ENCODE measurements around the gene PNPO. TPM values are rescaled to one million over a fixed set of nuclear protein-coding genes. Genes with fewer than 3 reads are reported as not detected.
A peak's percentile ranks its signal among the peaks of the same experiment; 100 is the strongest.
"Not testable (repeated sequence)": the region's sequence is repeated elsewhere in the genome, so short reads cannot be mapped to it uniquely, and the experiment has no call there.

Gene PNPO
- total RNA-seq, 2 donors from 2014 or later, result 27.8 to 55.4 TPM

GRCh38 chr17:47929218-47930000, 12.0 kb upstream of the PNPO start:
- no peak overlapping the region for H3K27ac ChIP-seq
- DNase-seq, result no peak
- no peaks in the 10 kb centered on the region for H3K4me1 ChIP-seq
- no peaks in the 10 kb centered on the region for H3K9me3 ChIP-seq
- WGBS, 2 donors, result 74 to 75% methylated on average over 7 to 10 of the region's 10 CpGs
- H3K36me3 ChIP-seq (replicated peaks in 1 of 2; ENCODE audit: insufficient read depth in 1 of 2, low read depth in 2 of 2), result peaks cover 7 to 8% of the 10 kb centered on the region in 2 donors
- ATAC-seq, result no peak
- H3K27me3 ChIP-seq, result no peaks in the 10 kb centered on the region
- no peak overlapping the region for H3K4me3 ChIP-seq
- intact Hi-C loops (cut with DNase I), result no loop called here
- TF ChIP-seq CTCF (IDR thresholded peaks at IDR 0.05) (no peak), POLR2A (IDR thresholded peaks at IDR 0.05) (no peak)

- no peak for ATAC-seq
- WGBS, 2 donors, result 74 to 75% methylated on average over 4 of the region's 4 CpGs
- Histone ChIP-seq H3K36me3 (replicated peaks in 1 of 2; ENCODE audit: insufficient read depth in 1 of 2, low read depth in 2 of 2) (no peaks in the 10 kb centered on the region), H3K27ac (no peak overlapping the region), H3K4me1 (no peaks in the 10 kb centered on the region), H3K4me3 (no peak overlapping the region), H3K27me3 (no peaks in the 10 kb centered on the region), H3K9me3 (no peaks in the 10 kb centered on the region)
- intact Hi-C loops (cut with DNase I), result no loop called here
- no peak for TF ChIP-seq CTCF (IDR thresholded peaks at IDR 0.05)
- no peak for TF ChIP-seq POLR2A (IDR thresholded peaks at IDR 0.05)
- no peak for DNase-seq
Measured at GRCh38 chr17:47931848-47932247, 9.5 kb upstream of the PNPO start.

- no peak for TF ChIP-seq CTCF (IDR thresholded peaks at IDR 0.05)
- Histone ChIP-seq H3K4me1 (no peaks in the 10 kb centered on the region), H3K27ac (no peak overlapping the region), H3K4me3 (no peak overlapping the region), H3K9me3 (no peaks in the 10 kb centered on the region), H3K27me3 (no peaks in the 10 kb centered on the region), H3K36me3 (replicated peaks in 1 of 2; ENCODE audit: insufficient read depth in 1 of 2, low read depth in 2 of 2) (no peaks in the 10 kb centered on the region)
- 82 to 93% methylated on average over 1 of the region's 1 CpG for WGBS, 2 donors
- intact Hi-C loops (cut with DNase I), result no loop called here
- no peak for DNase-seq
- peak; percentile 12 for ATAC-seq
Measured at GRCh38 chr17:47934856-47935255, 6.5 kb upstream of the PNPO start.

- H3K4me1 ChIP-seq; ATAC-seq; H3K27me3 ChIP-seq; intact Hi-C loops (cut with DNase I); H3K4me3 ChIP-seq; DNase-seq; H3K27ac ChIP-seq; H3K36me3 ChIP-seq (replicated peaks in 1 of 2; ENCODE audit: insufficient read depth in 1 of 2, low read depth in 2 of 2); H3K9me3 ChIP-seq: not testable (repeated sequence)
- WGBS, 2 donors, result 68 to 73% methylated on average over 3 of the region's 3 CpGs
Measured at GRCh38 chr17:47935468-47935867, 5.9 kb upstream of the PNPO start.

GRCh38 chr17:47935961-47936360, 5.4 kb upstream of the PNPO start:
- H3K36me3 ChIP-seq (replicated peaks in 1 of 2; ENCODE audit: insufficient read depth in 1 of 2, low read depth in 2 of 2), result no peaks in the 10 kb centered on the region
- DNase-seq (no peak), ATAC-seq (no peak)
- H3K4me3 ChIP-seq, result no peak overlapping the region
- no peaks in the 10 kb centered on the region for H3K9me3 ChIP-seq
- intact Hi-C loops (cut with DNase I), result no loop called here
- peaks cover 11% of the 10 kb centered on the region for H3K4me1 ChIP-seq
- H3K27ac ChIP-seq, result no peak overlapping the region
- WGBS, 2 donors, result 68 to 86% methylated on average over 2 to 5 of the region's 5 CpGs
- no peak for TF ChIP-seq POLR2A (IDR thresholded peaks at IDR 0.05)
- no peak for TF ChIP-seq CTCF (IDR thresholded peaks at IDR 0.05)
- no peaks in the 10 kb centered on the region for H3K27me3 ChIP-seq

Data from body of pancreas (tissue), 4 donors.